HG03097 (cell line): ENCODE results near the gene MTERF2.

Experiments used
- ATAC-seq: cut with Tn5 transposase; IDR thresholded peaks from one replicate; pipeline ENCODE4 v1.9.1; 2021; ENCODE audit not compliant: unreplicated experiment, low FRiP score

The MTERF2 gene

GRCh38 chr12:106994579-106995220 lies 7.8 kb upstream of the MTERF2 start:
- no peak for ATAC-seq

GRCh38 chr12:106987846-106988245 lies 900 bp upstream of the MTERF2 start:
- ATAC-seq, result no peak

GRCh38 chr12:106986135-106986534 lies 811 bp downstream of the MTERF2 start:
- no peak for ATAC-seq

- no peak for ATAC-seq
These were observed 1.5 kb downstream of the MTERF2 start for GRCh38 chr12:106985479-106985878.

GRCh38 chr12:106984588-106985137 lies 2.3 kb downstream of the MTERF2 start:
- no peak for ATAC-seq

- no peak for ATAC-seq
These were observed 4.7 kb downstream of the MTERF2 start for GRCh38 chr12:106982229-106982628.

- ATAC-seq, result no peak
These were observed 5.2 kb downstream of the MTERF2 start for GRCh38 chr12:106981788-106982187.

GRCh38 chr12:106980944-106981343 lies 6.0 kb downstream of the MTERF2 start:
- ATAC-seq, result no peak

- ATAC-seq, result no peak
These were observed 8.7 kb downstream of the MTERF2 start for GRCh38 chr12:106978035-106978800.

- ATAC-seq, result no peak
These were observed 10.3 kb downstream of the MTERF2 start for GRCh38 chr12:106976668-106977067.

- ATAC-seq, result no peak
These were observed 10.8 kb downstream of the MTERF2 start for GRCh38 chr12:106975993-106976658.

GRCh38 chr12:106975098-106975497 lies 11.8 kb downstream of the MTERF2 start:
- ATAC-seq, result no peak

- peak; percentile 67 for ATAC-seq
These were observed 12.4 kb downstream of the MTERF2 start for GRCh38 chr12:106974511-106974910.

GRCh38 chr12:106973545-106973944 lies 13.4 kb downstream of the MTERF2 start:
- ATAC-seq, result no peak

- ATAC-seq, result no peak
These were observed 15.9 kb downstream of the MTERF2 start for GRCh38 chr12:106971065-106971464.

GRCh38 chr12:106964526-106964925 lies 22.4 kb downstream of the MTERF2 start:
- no peak for ATAC-seq

- no peak for ATAC-seq
These were observed 24.7 kb downstream of the MTERF2 start for GRCh38 chr12:106962286-106962685.

GRCh38 chr12:106960443-106960842 lies 26.5 kb downstream of the MTERF2 start:
- ATAC-seq, result no peak

- ATAC-seq, result no peak
These were observed 29.4 kb downstream of the MTERF2 start for GRCh38 chr12:106957583-106957982.

GRCh38 chr12:106956048-106956578 lies 30.8 kb downstream of the MTERF2 start:
- no peak for ATAC-seq
